ENCODE measurements around the gene PACS1. TPM values are rescaled to one million over a fixed set of nuclear protein-coding genes. Genes with fewer than 3 reads are reported as not detected.

The PACS1 gene
- polyA plus RNA-seq, 1 of the 3 experiments (the other 2 are of a cell fraction): 37.3 TPM

- peaks cover 12% of the 10 kb centered on the region for H3F3A ChIP-seq (replicated peaks; ENCODE audit: insufficient read depth)
- peaks cover 0 to 6% of the 10 kb centered on the region in 2 experiments for H3K36me3 ChIP-seq (replicated peaks in 1 of 2; ENCODE audit: control insufficient read depth in 1 of 2, insufficient read depth in 2 of 2, low read length in 1 of 2)
- no peak overlapping the region for H3K9ac ChIP-seq
- no peak for DNase-seq
- ChIA-PET POLR2A (interaction anchor here (0.6 to 2.0 kb wide), 4 partner anchors 10 to 42 kb away, joined by 3 to 11 read pairs (median 6); partner anchors contain the start of genes BANF1 and EIF1AD), CTCF (interaction anchor here (0.6 to 5.8 kb wide), 23 partner anchors 9 to 1113 kb away, joined by 3 to 46 read pairs (median 6); partner anchors contain the start of genes FIBP and PACS1)
- H3K79me2 ChIP-seq (ENCODE audit: insufficient read depth): no peaks in the 10 kb centered on the region
- TF ChIP-seq MXI1 (IDR thresholded peaks at IDR 0.05; ENCODE audit: low read depth, low read length): no peak
- TF ChIP-seq CHD2 (IDR thresholded peaks at IDR 0.05; ENCODE audit: low read length, partially characterized antibody): no peak
- TF ChIP-seq RXRA (IDR thresholded peaks at IDR 0.05; ENCODE audit: borderline replicate concordance, low read depth): no peak
- TF ChIP-seq RFX5 (IDR thresholded peaks at IDR 0.05; ENCODE audit: low read length): no peak
- no peak for TF ChIP-seq ZBTB33 (IDR thresholded peaks at IDR 0.05; ENCODE audit: borderline replicate concordance, low read depth)
- TF ChIP-seq TAF1 (IDR thresholded peaks at IDR 0.05; ENCODE audit: borderline replicate concordance, low read depth, low read length): no peak
- no peak for TF ChIP-seq REST (IDR thresholded peaks at IDR 0.05; ENCODE audit: low read depth, low read length)
- no peaks in the 10 kb centered on the region for H3K9me3 ChIP-seq
- no peaks in the 10 kb centered on the region for H4K20me1 ChIP-seq (ENCODE audit: insufficient read depth)
- H3K9me2 ChIP-seq: no peaks in the 10 kb centered on the region
- H3K4me2 ChIP-seq: no peak overlapping the region
- H3K27ac ChIP-seq (ENCODE audit: low read depth in 2 of 2, low read length in 1 of 2): no peak overlapping the region
- 67% methylated on average over 6 of the region's 6 CpGs for WGBS (ENCODE audit: low lambda C conversion rate)
- peak overlapping the region in 1 of 2 experiments; percentile 53; a peak in 1 of 4 replicates for H3K4me3 ChIP-seq (ENCODE audit: low read depth in 2 of 2, low read length in 1 of 2)
- H3K27me3 ChIP-seq (ENCODE audit: insufficient read depth): no peaks in the 10 kb centered on the region
- H3K4me1 ChIP-seq (ENCODE audit: control insufficient read depth in 1 of 2, insufficient read depth in 2 of 2, low read depth in 1 of 2, low read length in 1 of 2): peaks cover 6 to 30% of the 10 kb centered on the region in 2 experiments; a peak in 1 of 4 replicates
- H2AFZ ChIP-seq (ENCODE audit: low read depth): no peak overlapping the region
These were observed 25.3 kb upstream of the PACS1 start for GRCh38 chr11:66044757-66045156.

GRCh38 chr11:66045177-66045639 is 24.9 kb upstream of the PACS1 start:
- no peaks in the 10 kb centered on the region for H3K9me3 ChIP-seq
- H3F3A ChIP-seq (replicated peaks; ENCODE audit: insufficient read depth): peaks cover 12% of the 10 kb centered on the region
- peak overlapping the region in 1 of 2 experiments; percentile 22; a peak in 1 of 4 replicates for H3K27ac ChIP-seq (ENCODE audit: low read depth in 2 of 2, low read length in 1 of 2)
- H3K79me2 ChIP-seq (ENCODE audit: insufficient read depth): no peaks in the 10 kb centered on the region
- no peaks in the 10 kb centered on the region for H3K9me2 ChIP-seq
- 21% methylated on average over 4 of the region's 11 CpGs for WGBS (ENCODE audit: low lambda C conversion rate)
- CTCF ChIA-PET: interaction anchor here (0.6 to 5.8 kb wide), 29 partner anchors 9 to 1113 kb away, joined by 3 to 46 read pairs (median 5); partner anchors contain the start of genes BANF1, FIBP and PACS1
- no peak overlapping the region for H2AFZ ChIP-seq (ENCODE audit: low read depth)
- no peak overlapping the region for H3K4me2 ChIP-seq
- peak; percentile 97 for DNase-seq
- peaks cover 6 to 32% of the 10 kb centered on the region in 2 experiments; a peak in 1 of 4 replicates for H3K4me1 ChIP-seq (ENCODE audit: control insufficient read depth in 1 of 2, insufficient read depth in 2 of 2, low read depth in 1 of 2, low read length in 1 of 2)
- H3K4me3 ChIP-seq (ENCODE audit: low read depth in 2 of 2, low read length in 1 of 2): peak overlapping the region in 1 of 2 experiments; percentile 53; a peak in 1 of 4 replicates
- no peaks in the 10 kb centered on the region for H4K20me1 ChIP-seq (ENCODE audit: insufficient read depth)
- H3K9ac ChIP-seq: no peak overlapping the region
- no peaks in the 10 kb centered on the region for H3K27me3 ChIP-seq (ENCODE audit: insufficient read depth)
- H3K36me3 ChIP-seq (replicated peaks in 1 of 2; ENCODE audit: control insufficient read depth in 1 of 2, insufficient read depth in 2 of 2, low read length in 1 of 2): peaks cover 0 to 6% of the 10 kb centered on the region in 2 experiments
- POLR2A ChIA-PET: interaction anchor here (0.6 to 2.0 kb wide), 4 partner anchors 10 to 43 kb away, joined by 3 to 11 read pairs (median 6); partner anchors contain the start of genes BANF1 and EIF1AD
- peak; percentile 48 for TF ChIP-seq SMC3 (IDR thresholded peaks at IDR 0.05; ENCODE audit: low read depth, low read length)
- TF ChIP-seq FOSL2 (IDR thresholded peaks at IDR 0.05; ENCODE audit: borderline replicate concordance, low read depth): no peak
- no peak for TF ChIP-seq SIN3A (IDR thresholded peaks at IDR 0.05; ENCODE audit: borderline replicate concordance, low read depth, low read length)
- no peak for TF ChIP-seq MEF2A (IDR thresholded peaks at IDR 0.05; ENCODE audit: borderline replicate concordance, low read depth)
- no peak for TF ChIP-seq MXI1 (IDR thresholded peaks at IDR 0.05; ENCODE audit: low read depth, low read length)
- no peak for TF ChIP-seq MAX (IDR thresholded peaks at IDR 0.05; ENCODE audit: low read depth)
- TF ChIP-seq RXRA (IDR thresholded peaks at IDR 0.05; ENCODE audit: borderline replicate concordance, low read depth): no peak
- TF ChIP-seq POLR2AphosphoS5 (IDR thresholded peaks at IDR 0.05; ENCODE audit: low read depth, low read length): no peak
- TF ChIP-seq RFX5 (IDR thresholded peaks at IDR 0.05; ENCODE audit: low read length): no peak
- no peak; the same call in 1 of the 2 replicates for TF ChIP-seq GATA2 (CRISPR knock-in tag; IDR thresholded peaks at IDR 0.05)
- TF ChIP-seq ZBTB33 (IDR thresholded peaks at IDR 0.05; ENCODE audit: borderline replicate concordance, low read depth): no peak
- peak; percentile 51; the same call in 1 of the 2 replicates for TF ChIP-seq RCOR1 (IDR thresholded peaks at IDR 0.05; ENCODE audit: low read length)
- TF ChIP-seq YY1 (IDR thresholded peaks at IDR 0.05; ENCODE audit: low read depth): no peak
- TF ChIP-seq TAF1 (IDR thresholded peaks at IDR 0.05; ENCODE audit: borderline replicate concordance, low read depth, low read length): no peak
- TF ChIP-seq RAD21 (IDR thresholded peaks at IDR 0.05; ENCODE audit: low read length): peak; percentile 45

Measured in SK-N-SH (cell line).